ENCODE measurements around the gene TGFB1. TPM values are rescaled to one million over a fixed set of nuclear protein-coding genes. Genes with fewer than 3 reads are reported as not detected.

TGFB1 gene
- total and polyA plus RNA-seq, 9 of the 15 experiments (the other 6 are each of a cell fraction or from before 2014, with no cell fraction given) = 0.24 to 159 (median 17.2) TPM

GRCh38 chr19:41310033-41310831 lies 43.5 kb downstream of the TGFB1 start, which contains the start of gene CCDC97 (continued):
- TF ChIP-seq ZNF324 (CRISPR knock-in tag; IDR thresholded peaks at IDR 0.05) (no peak), ZNF57 (CRISPR knock-in tag; IDR thresholded peaks at IDR 0.05) (no peak), RNF219 (CRISPR knock-in tag; IDR thresholded peaks at IDR 0.05) (no peak), GTF2F1 (IDR thresholded peaks at IDR 0.05; ENCODE audit: low read depth, low read length) (no peak), RUNX1 (IDR thresholded peaks at IDR 0.05; ENCODE audit: low read depth) (no peak), THAP7 (CRISPR knock-in tag; IDR thresholded peaks at IDR 0.05) (peak; percentile 41; the same call in 1 of the 2 replicates), GABPA (tag; conservative IDR thresholded peaks at IDR 0.05; ENCODE audit: low read depth) (peak; percentile 95), STAT5B (CRISPR knock-in tag; IDR thresholded peaks at IDR 0.05) (no peak), CC2D1A (IDR thresholded peaks at IDR 0.05) (no peak), CREB3L1 (IDR thresholded peaks at IDR 0.05; ENCODE audit: borderline replicate concordance, low read depth) (peak; percentile 77; the same call in 1 of the 2 replicates), HNRNPK (IDR thresholded peaks at IDR 0.05; ENCODE audit: low read depth, low read length, poor library complexity, severe bottlenecking) (no peak), JUNB (CRISPR knock-in tag; conservative IDR thresholded peaks at IDR 0.05) (no peak), CREB5 (CRISPR knock-in tag; IDR thresholded peaks at IDR 0.05) (no peak), FOXP4 (CRISPR knock-in tag; IDR thresholded peaks at IDR 0.05; ENCODE audit: borderline replicate concordance) (no peak), ZNF121 (CRISPR knock-in tag; conservative IDR thresholded peaks at IDR 0.05) (no peak), HSF4 (CRISPR knock-in tag; IDR thresholded peaks at IDR 0.05; ENCODE audit: borderline replicate concordance) (no peak), ATF2 (CRISPR knock-in tag; IDR thresholded peaks at IDR 0.05) (no peak)
